Measurements from ENCODE around the gene SEMA4A. TPM values are rescaled to one million over a fixed set of nuclear protein-coding genes. Genes with fewer than 3 reads are reported as not detected.
A peak's percentile ranks its signal among the peaks of the same experiment; 100 is the strongest.

SEMA4A gene
- 10 to 100 TPM; 68.2 to 75.1 TPM for total RNA-seq

DNA sequence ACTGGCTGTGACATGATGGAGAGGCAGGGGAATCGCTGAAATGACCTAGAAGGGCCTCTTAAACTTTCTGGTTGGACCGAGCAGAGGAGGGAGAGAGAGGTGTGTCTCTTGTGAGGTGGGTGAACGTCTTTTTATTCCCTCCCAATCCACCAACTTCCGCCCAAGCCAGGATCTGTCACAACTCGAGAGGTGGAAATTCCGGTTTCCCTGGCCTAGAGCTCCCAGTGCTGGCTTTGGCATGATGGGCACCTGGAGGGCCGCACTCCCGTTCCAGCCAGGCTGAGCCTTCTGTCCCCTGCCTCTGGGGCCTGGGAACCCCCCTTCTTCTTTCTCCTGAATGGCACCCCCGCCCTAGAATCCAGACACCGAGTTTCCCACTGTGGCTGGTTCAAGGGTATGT lies at the start of gene SEMA4A:
Gene SEMA4A (plus strand): TSS at position 224 of the 400 bp plus-strand sequence. CDS start 994 bp downstream, outside the sequence.
- H3K9me3 Mint-ChIP-seq, result no peaks in the 10 kb centered on the region
- H3K36me3 Mint-ChIP-seq, result peaks cover 19% of the 10 kb centered on the region
- intact Hi-C loops (cut with micrococcal nuclease), result no loop called here
- H3K27ac Mint-ChIP-seq, result peak within 1 kb of the TSS; percentile 67
- H3K4me3 Mint-ChIP-seq, result peak within 1 kb of the TSS; percentile 80
- peaks cover 58% of the 10 kb centered on the region for H3K4me1 Mint-ChIP-seq (ENCODE audit: low read depth)
- POLR2A ChIA-PET, result interaction anchor here (1.2 to 2.2 kb wide), 2 partner anchors 60 to 70 kb away, joined by 6 to 7 read pairs; partner anchors contain the start of gene PMF1
- no peaks in the 10 kb centered on the region for H3K27me3 Mint-ChIP-seq
- CTCF ChIA-PET, result interaction anchor here (1.2 to 18.7 kb wide), 3 partner anchors 12 to 72 kb away, joined by 3 to 310 read pairs (median 9); no protein-coding TSS in a partner anchor
- DNase-seq, result no peak

DNA sequence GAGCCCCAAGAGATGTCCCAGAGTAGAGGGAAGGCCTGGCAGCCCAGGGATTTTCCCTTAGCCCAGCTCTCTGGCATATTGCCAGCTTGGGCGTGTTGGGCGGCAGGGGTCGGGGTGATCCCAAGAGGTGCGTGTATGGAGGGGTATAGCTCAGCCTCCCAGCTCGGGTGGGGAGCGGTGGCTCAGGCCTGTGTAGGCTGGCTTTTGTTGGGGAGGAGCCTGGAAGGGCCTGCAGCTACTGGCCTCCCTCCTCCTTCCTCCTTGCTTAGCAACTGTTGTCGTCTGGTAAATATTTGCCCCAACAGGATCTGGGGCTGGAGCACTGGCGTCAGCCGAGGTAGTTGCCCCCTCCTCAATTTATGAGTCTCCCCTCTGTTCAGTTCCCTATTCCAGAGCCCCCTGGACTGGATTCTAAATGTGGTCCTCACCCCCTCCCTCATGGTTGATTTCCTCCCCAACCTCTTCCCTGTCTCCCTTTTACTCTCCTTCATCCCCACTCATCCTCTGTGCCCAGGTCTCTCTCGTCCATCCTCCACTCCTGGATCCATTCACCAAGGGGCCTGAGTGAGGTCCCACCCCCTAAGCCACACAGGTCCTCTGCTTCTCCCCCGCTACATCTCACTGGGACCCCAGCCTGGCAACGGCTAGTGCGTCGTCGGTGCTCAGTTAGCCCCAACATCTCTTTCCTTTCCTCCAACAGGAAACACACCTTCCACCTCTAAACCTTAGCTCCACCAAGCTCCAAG lies 49.1 kb upstream of the SEMA4A start:
- Mint-ChIP-seq H3K4me3 (peak overlapping the region; percentile 33), H3K9me3 (no peaks in the 10 kb centered on the region), H3K4me1 (ENCODE audit: low read depth) (peaks cover 66% of the 10 kb centered on the region), H3K27me3 (no peaks in the 10 kb centered on the region), H3K27ac (peak overlapping the region; percentile 93), H3K36me3 (no peaks in the 10 kb centered on the region)
- DNase-seq, result peak; percentile 74
- ChIA-PET CTCF (interaction anchor here (1.0 to 20.9 kb wide), 3 partner anchors 8 to 109 kb away, joined by 3 to 1097 read pairs (median 5); partner anchors contain the start of genes LMNA and PMF1), POLR2A (interaction anchor here (1.0 to 5.5 kb wide), 4 partner anchors 8 to 119 kb away, joined by 3 to 55 read pairs (median 23); partner anchors contain the start of gene LMNA)
- intact Hi-C loops (cut with micrococcal nuclease), result no loop called here

DNA sequence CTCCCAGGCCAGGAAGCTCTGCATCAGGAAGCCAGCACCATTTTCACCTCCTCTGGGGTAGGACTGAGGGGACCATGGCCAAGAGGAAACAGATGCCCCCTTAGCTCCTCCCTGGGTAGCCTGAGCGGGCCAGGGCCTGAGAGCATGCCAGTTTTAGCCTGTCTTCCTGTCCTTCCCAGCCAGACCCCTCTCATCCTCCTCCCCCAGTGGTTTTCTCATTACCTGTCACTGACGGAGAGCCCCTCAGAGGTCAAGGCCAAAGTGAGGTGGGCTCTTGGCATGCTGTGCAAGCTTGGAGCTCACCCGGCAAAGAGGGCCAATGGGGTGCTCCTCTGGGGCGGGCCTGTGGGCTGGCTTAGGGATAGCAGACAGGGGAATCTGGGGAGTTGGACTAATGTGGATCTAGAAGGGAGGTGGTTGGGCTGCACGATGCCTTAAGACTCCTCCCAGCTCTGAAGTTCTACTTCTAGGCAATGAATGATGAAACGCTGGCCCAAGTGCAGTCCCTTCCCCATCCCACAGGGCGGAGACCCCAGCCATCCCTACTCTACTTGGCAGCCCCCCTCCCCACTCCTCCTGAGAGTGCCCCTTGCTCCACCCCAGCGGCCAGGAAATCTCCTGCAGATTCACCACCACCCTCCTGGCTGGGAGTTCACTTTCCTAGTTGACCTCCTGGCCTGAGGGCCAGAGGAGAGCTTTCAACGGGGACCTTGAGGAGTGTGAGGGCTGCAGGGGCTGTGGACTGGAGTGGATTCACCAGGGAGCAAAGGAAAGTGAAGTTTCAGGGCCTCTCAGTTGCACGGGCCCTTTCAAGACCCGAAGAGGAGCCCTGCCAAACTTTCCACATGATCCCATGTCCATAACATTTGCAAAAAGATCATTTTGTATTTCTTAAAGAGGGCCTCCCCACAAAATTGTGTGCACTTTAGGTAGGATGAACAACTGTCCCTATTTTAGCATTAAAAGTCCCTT lies 48.2 kb upstream of the SEMA4A start:
- peak overlapping the region; percentile 76 for H3K4me3 Mint-ChIP-seq
- POLR2A ChIA-PET, result interaction anchor here (0.6 to 5.5 kb wide), 8 partner anchors 8 to 177 kb away, joined by 3 to 80 read pairs (median 6); partner anchors contain the start of genes LMNA and SMG5
- H3K27me3 Mint-ChIP-seq, result no peaks in the 10 kb centered on the region
- peak overlapping the region; percentile 93 for H3K27ac Mint-ChIP-seq
- no peaks in the 10 kb centered on the region for H3K36me3 Mint-ChIP-seq
- H3K9me3 Mint-ChIP-seq, result no peaks in the 10 kb centered on the region
- no peak for DNase-seq
- intact Hi-C loops (cut with micrococcal nuclease), result no loop called here
- H3K4me1 Mint-ChIP-seq (ENCODE audit: low read depth), result peaks cover 63% of the 10 kb centered on the region
- CTCF ChIA-PET, result interaction anchor here (1.0 to 20.9 kb wide), 5 partner anchors 8 to 108 kb away, joined by 3 to 1097 read pairs (median 21); partner anchors contain the start of genes LMNA and PMF1

DNA sequence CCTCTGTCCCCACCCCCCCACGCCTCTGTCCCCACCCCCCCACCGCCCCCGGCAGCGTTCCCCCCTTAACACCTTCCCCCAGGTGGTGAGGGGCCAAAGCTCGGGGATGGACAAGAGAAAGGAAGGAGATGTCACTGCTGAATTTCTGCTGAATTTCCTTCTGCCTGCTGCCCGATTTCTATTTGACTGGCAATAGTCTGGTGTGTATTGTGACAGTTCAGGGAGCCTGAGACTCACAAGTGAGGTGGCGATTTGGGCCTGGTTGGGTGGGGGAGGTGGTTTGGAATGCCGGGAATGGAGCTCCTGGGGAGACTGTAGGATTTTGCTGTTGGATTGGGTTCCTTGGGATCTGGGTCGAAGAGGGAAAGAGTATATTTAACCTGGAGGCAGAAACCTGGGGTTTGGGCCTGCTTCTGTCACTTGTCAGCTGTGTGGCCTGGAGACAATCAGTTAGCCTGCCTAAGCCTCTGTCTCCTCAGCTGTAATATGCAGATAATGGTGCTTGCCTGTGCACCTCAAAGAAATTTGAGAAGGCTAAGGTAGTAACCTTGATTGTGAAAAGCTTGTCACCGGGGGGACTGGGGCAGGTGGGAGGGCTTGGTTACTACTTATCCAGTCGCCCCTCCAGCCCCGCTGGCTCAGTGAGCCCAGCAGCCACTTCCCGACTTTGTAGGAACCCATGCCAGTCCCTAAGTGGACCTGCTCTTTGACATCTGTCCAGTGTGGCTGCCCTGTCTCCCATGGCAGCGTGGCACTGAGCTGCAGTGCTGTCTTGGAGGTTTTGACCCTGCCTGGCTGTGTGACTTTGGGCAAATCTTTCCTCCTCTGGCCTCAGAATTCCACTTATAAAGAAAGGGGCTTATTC lies 46.5 kb upstream of the SEMA4A start:
- Mint-ChIP-seq H3K36me3 (no peaks in the 10 kb centered on the region), H3K27ac (peak overlapping the region; percentile 93), H3K9me3 (no peaks in the 10 kb centered on the region), H3K4me3 (peak overlapping the region; percentile 76), H3K4me1 (ENCODE audit: low read depth) (peaks cover 53% of the 10 kb centered on the region), H3K27me3 (no peaks in the 10 kb centered on the region)
- intact Hi-C loops (cut with micrococcal nuclease), result loop anchor here (1.0 kb wide), 3 partner anchors 7 to 20 kb away; partner anchors contain the start of gene LMNA
- no peak for DNase-seq
- ChIA-PET POLR2A (interaction anchor here (0.7 to 5.5 kb wide), 9 partner anchors 8 to 346 kb away, joined by 3 to 80 read pairs (median 6); partner anchors contain the start of genes LMNA, SLC25A44 and SMG5), CTCF (interaction anchor here (0.9 to 20.9 kb wide), 5 partner anchors 10 to 118 kb away, joined by 3 to 1097 read pairs (median 21); partner anchors contain the start of gene LMNA)

- no peak for DNase-seq
- Mint-ChIP-seq H3K36me3 (no peaks in the 10 kb centered on the region), H3K4me3 (no peak overlapping the region), H3K9me3 (no peaks in the 10 kb centered on the region), H3K27me3 (no peaks in the 10 kb centered on the region), H3K4me1 (ENCODE audit: low read depth) (peaks cover 45% of the 10 kb centered on the region), H3K27ac (peak overlapping the region; percentile 57)
- ChIA-PET CTCF (interaction anchor here (0.6 to 20.9 kb wide), 4 partner anchors 9 to 17 kb away, joined by 3 to 1097 read pairs (median 52); partner anchors contain the start of gene LMNA), POLR2A (interaction anchor here (1.2 to 4.3 kb wide), 3 partner anchors 11 to 86 kb away, joined by 3 to 80 read pairs (median 55); partner anchors contain the start of gene SLC25A44)
- intact Hi-C loops (cut with micrococcal nuclease), result no loop called here
These were observed 45.3 kb upstream of the SEMA4A start for GRCh38 chr1:156108057-156108456.

- Mint-ChIP-seq H3K36me3 (no peaks in the 10 kb centered on the region), H3K27ac (peak overlapping the region; percentile 42), H3K9me3 (no peaks in the 10 kb centered on the region), H3K4me3 (no peak overlapping the region), H3K27me3 (no peaks in the 10 kb centered on the region), H3K4me1 (ENCODE audit: low read depth) (peaks cover 41% of the 10 kb centered on the region)
- POLR2A ChIA-PET, result interaction anchor here (0.5 kb wide), 1 partner anchor 106 kb away, joined by 3 read pairs; no protein-coding TSS in a partner anchor
- no peak for DNase-seq
- intact Hi-C loops (cut with micrococcal nuclease), result no loop called here
- CTCF ChIA-PET, result no interaction called here
These were observed 44.6 kb upstream of the SEMA4A start for GRCh38 chr1:156108664-156109241.

DNA sequence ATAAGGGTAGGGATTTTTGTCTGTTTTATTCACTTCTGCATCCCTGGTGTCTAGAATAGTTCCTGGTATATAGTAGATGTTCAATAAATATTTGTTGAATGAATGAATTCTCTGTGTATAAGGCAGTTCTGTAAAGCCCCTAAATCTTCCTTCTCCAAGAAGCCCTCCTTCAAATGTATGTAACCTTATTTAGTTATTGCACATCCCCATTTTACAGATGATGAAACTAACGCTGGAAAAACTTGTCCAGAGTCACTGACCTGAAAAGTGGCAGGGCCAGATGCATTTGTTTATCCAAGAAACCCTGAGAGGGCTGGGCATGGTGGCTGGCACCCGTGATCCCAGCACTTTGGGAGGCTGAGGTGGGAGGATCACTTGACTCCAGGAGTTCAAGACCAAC lies 43.1 kb upstream of the SEMA4A start:
- Mint-ChIP-seq H3K9me3 (no peaks in the 10 kb centered on the region), H3K27me3 (no peaks in the 10 kb centered on the region), H3K27ac (no peak overlapping the region), H3K4me3 (no peak overlapping the region), H3K4me1 (ENCODE audit: low read depth) (peaks cover 32% of the 10 kb centered on the region), H3K36me3 (peaks cover 2% of the 10 kb centered on the region)
- ChIA-PET CTCF (no interaction called here), POLR2A (no interaction called here)
- intact Hi-C loops (cut with micrococcal nuclease), result no loop called here
- DNase-seq, result no peak

GRCh38 chr1:156111355-156111962 lies 41.9 kb upstream of the SEMA4A start:
- Mint-ChIP-seq H3K9me3 (no peaks in the 10 kb centered on the region), H3K4me1 (ENCODE audit: low read depth) (peaks cover 23% of the 10 kb centered on the region), H3K4me3 (no peak overlapping the region), H3K27me3 (no peaks in the 10 kb centered on the region), H3K36me3 (peaks cover 3% of the 10 kb centered on the region), H3K27ac (no peak overlapping the region)
- DNase-seq, result no peak
- intact Hi-C loops (cut with micrococcal nuclease), result no loop called here
- ChIA-PET CTCF (interaction anchor here (1.6 to 26.8 kb wide), 3 partner anchors 14 to 18 kb away, joined by 7 to 1097 read pairs (median 11); no protein-coding TSS in a partner anchor), POLR2A (interaction anchor here (5.3 kb wide), 1 partner anchor 13 kb away, joined by 95 read pairs; no protein-coding TSS in a partner anchor)

- Mint-ChIP-seq H3K27ac (no peak overlapping the region), H3K27me3 (no peaks in the 10 kb centered on the region)
These were observed 40.9 kb upstream of the SEMA4A start for GRCh38 chr1:156112276-156113137.

More at GRCh38 chr1:156112276-156113137, 40.9 kb upstream of the SEMA4A start:
- DNase-seq, result no peak
- ChIA-PET POLR2A (interaction anchor here (5.3 kb wide), 1 partner anchor 14 kb away, joined by 95 read pairs; no protein-coding TSS in a partner anchor), CTCF (interaction anchor here (1.6 to 26.8 kb wide), 3 partner anchors 13 to 17 kb away, joined by 7 to 1097 read pairs (median 11); no protein-coding TSS in a partner anchor)
- H3K36me3 Mint-ChIP-seq, result peaks cover 5% of the 10 kb centered on the region
- intact Hi-C loops (cut with micrococcal nuclease), result no loop called here
- H3K4me1 Mint-ChIP-seq (ENCODE audit: low read depth), result peaks cover 17% of the 10 kb centered on the region
- H3K4me3 Mint-ChIP-seq, result peak overlapping the region; percentile 29
- H3K9me3 Mint-ChIP-seq, result no peaks in the 10 kb centered on the region
